Measurements from ENCODE around the gene CD164L2. TPM values are rescaled to one million over a fixed set of nuclear protein-coding genes. Genes with fewer than 3 reads are reported as not detected.

Gene CD164L2
- total RNA-seq, 2 experiments from 2014 or later, result not detected

DNA sequence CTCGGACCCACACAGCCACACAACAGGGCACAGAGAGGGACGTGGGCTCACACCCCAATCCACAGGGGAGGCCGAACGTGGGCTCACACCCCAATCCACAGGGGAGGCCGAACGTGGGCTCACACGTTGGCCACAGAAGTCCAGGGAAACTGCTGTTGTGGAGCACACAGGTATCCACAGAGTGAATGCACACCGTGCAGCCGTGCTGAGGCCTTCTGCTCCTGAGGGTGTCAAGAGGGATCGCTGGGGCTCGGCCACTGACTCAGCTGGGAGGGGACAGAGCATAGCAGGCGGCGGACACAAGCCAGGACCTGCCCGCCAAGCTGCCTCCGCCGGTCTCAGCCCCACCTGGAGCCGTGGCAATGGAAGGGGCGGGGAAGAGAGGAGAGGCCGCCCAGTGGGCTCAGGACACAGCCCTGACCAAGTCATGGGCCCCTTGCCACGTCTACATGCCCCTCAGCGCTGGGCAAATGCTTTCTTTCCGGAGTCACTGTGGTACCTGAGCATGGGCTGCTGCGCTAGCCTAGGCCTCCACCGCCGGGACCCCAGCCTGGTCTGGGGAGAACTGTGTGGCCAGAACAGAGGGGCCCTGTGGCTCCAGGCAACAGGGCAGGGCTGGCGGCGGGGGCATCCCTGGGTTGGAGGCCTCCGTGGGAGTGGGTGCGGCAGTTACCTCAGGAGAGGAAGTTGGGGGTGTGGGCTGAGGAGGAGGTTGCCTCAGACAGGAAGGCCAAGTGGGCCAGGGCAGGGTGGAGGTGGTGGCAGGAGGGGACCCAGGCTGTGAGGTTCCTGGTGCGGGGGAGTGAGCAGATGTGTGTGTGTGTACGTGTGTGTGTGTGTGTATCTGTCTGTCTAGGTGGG lies 40.1 kb downstream of the CD164L2 start:
- ATAC-seq (ENCODE audit: poor library complexity) (peak; percentile 82), DNase-seq (peak; percentile 57 to 93 (median 78))
- Mint-ChIP-seq H3K9me3 (no peaks in the 10 kb centered on the region), H3K4me1 (ENCODE audit: low read depth) (peaks cover 69% of the 10 kb centered on the region), H3K36me3 (ENCODE audit: low read depth) (peaks cover 45% of the 10 kb centered on the region), H3K27me3 (no peaks in the 10 kb centered on the region), H3K27ac (peak overlapping the region; percentile 94), H3K4me3 (peak overlapping the region; percentile 98)
- intact Hi-C loops (cut with DNase I, micrococcal nuclease), result loop anchor here (2.0 to 10.0 kb wide), 4 partner anchors 14 to 1212 kb away; partner anchors contain the start of genes TMEM222 (in 2 of the 2) and TRNAU1AP (in 1 of the 2)
- CTCF ChIA-PET, result interaction anchor here (1.2 to 3.7 kb wide), 5 partner anchors 10 to 42 kb away, joined by 3 to 30 read pairs (median 8); no protein-coding TSS in a partner anchor
- Histone ChIP-seq H3K27ac (ENCODE audit: low read depth in 1 of 2, low read length in 2 of 2) (peak overlapping the region; percentile 80 to 84), H3K27me3 (ENCODE audit: control insufficient read depth in 1 of 2, insufficient read depth in 2 of 2, low read length in 2 of 2) (no peaks in the 10 kb centered on the region), H3K36me3 (ENCODE audit: insufficient read depth, low read length) (peaks cover 32% of the 10 kb centered on the region), H3K4me3 (ENCODE audit: low read length) (peak overlapping the region; percentile 89), H3K4me1 (ENCODE audit: insufficient read depth, low read length) (peaks cover 71% of the 10 kb centered on the region), H3K9me3 (ENCODE audit: control insufficient read depth in 1 of 2, insufficient read depth in 1 of 2, low read length in 2 of 2) (no peaks in the 10 kb centered on the region)
- TF ChIP-seq, protein P1, sequence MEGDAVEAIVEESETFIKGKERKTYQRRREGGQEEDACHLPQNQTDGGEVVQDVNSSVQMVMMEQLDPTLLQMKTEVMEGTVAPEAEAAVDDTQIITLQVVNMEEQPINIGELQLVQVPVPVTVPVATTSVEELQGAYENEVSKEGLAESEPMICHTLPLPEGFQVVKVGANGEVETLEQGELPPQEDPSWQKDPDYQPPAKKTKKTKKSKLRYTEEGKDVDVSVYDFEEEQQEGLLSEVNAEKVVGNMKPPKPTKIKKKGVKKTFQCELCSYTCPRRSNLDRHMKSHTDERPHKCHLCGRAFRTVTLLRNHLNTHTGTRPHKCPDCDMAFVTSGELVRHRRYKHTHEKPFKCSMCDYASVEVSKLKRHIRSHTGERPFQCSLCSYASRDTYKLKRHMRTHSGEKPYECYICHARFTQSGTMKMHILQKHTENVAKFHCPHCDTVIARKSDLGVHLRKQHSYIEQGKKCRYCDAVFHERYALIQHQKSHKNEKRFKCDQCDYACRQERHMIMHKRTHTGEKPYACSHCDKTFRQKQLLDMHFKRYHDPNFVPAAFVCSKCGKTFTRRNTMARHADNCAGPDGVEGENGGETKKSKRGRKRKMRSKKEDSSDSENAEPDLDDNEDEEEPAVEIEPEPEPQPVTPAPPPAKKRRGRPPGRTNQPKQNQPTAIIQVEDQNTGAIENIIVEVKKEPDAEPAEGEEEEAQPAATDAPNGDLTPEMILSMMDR (IDR thresholded peaks at IDR 0.05), result no peak
- POLR2A ChIA-PET, result interaction anchor here (1.0 to 6.3 kb wide), 7 partner anchors 10 to 147 kb away, joined by 3 to 56 read pairs (median 4); partner anchors contain the start of genes TMEM222 and WASF2

DNA sequence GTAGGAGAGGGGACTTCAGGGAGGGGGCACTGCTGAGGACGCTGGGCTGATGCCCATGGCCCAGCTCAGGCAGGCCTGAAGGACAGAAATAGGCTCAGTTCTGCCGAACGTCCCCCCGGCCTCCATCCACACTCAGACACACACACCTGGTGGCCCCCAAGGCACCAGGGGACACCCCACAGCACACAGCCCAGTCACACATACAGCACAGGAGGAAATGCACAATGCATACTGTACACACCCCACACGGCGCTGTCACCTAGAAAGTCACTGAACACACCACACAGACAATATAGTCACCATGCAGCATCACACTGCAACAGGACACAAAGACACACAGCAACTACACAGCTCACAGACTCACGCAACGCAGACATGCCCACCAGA lies 40.7 kb downstream of the CD164L2 start:
- Histone ChIP-seq H3K9me3 (ENCODE audit: control insufficient read depth in 1 of 2, insufficient read depth in 1 of 2, low read length in 2 of 2) (no peaks in the 10 kb centered on the region), H3K4me1 (ENCODE audit: insufficient read depth, low read length) (peaks cover 70% of the 10 kb centered on the region), H3K4me3 (ENCODE audit: low read length) (peak overlapping the region; percentile 89), H3K36me3 (ENCODE audit: insufficient read depth, low read length) (peaks cover 31% of the 10 kb centered on the region), H3K27ac (ENCODE audit: low read depth in 1 of 2, low read length in 2 of 2) (peak overlapping the region; percentile 80 to 84), H3K27me3 (ENCODE audit: control insufficient read depth in 1 of 2, insufficient read depth in 2 of 2, low read length in 2 of 2) (no peaks in the 10 kb centered on the region)
- TF ChIP-seq, protein P1 (IDR thresholded peaks at IDR 0.05), result no peak
- intact Hi-C loops (cut with DNase I, micrococcal nuclease), result loop anchor here (2.0 to 10.0 kb wide), 4 partner anchors 14 to 1212 kb away; partner anchors contain the start of genes TMEM222 (in 2 of the 2) and TRNAU1AP (in 1 of the 2)
- Mint-ChIP-seq H3K4me1 (ENCODE audit: low read depth) (peaks cover 64% of the 10 kb centered on the region), H3K36me3 (ENCODE audit: low read depth) (peaks cover 42% of the 10 kb centered on the region), H3K27ac (peak overlapping the region; percentile 94), H3K4me3 (peak overlapping the region; percentile 98), H3K9me3 (no peaks in the 10 kb centered on the region), H3K27me3 (no peaks in the 10 kb centered on the region)
- DNase-seq, result peak in 9 of 14 experiments; percentile 26 to 66 (median 47)
- ChIA-PET POLR2A (interaction anchor here (0.6 to 6.3 kb wide), 8 partner anchors 7 to 45 kb away, joined by 3 to 56 read pairs (median 6); partner anchors contain the start of gene TMEM222), CTCF (interaction anchor here (1.0 to 3.7 kb wide), 6 partner anchors 10 to 53 kb away, joined by 3 to 30 read pairs (median 7); no protein-coding TSS in a partner anchor)
- ATAC-seq (ENCODE audit: poor library complexity), result peak; percentile 39

DNA sequence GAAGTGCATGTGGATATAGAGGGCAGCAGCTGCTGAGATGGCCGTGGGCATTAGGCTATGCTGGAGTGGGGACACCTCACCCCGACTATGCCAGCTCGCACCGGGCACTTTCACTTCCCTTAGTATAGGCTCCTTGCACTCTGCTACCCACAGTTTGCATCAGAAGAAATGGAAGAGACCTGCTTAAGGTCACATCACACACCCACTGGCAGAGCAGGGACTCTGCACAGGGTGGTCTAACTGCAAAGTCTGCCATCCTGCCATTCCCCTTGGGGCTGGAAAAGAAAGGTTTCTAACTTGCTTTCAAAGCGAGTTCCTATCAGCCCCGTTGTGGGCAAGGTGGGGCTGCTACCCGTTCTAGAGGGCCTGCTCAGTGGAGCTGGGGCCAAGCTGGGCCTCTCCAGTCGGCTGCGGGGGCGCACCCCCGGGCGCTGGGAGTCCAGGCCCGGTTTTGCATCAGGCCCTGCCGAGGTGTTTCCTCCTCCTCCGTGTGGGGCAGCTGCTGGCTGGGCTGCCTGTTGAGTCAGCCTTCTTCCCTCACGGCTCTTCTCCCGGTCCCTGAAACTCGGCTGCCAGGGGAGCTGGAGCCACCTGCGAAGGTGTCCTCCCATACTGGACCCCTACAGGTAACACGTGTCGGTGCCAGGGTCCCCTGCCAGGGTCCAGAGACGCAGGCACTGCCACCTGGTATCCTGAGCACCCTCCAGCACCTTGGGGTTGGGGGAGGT lies 41.4 kb downstream of the CD164L2 start, which contains the start of gene SYTL1:
Gene SYTL1 (plus strand): TSS at position 498 of the 728 bp plus-strand sequence. CDS start 3,313 bp downstream, outside the sequence.
- Histone ChIP-seq H3K9me3 (ENCODE audit: control insufficient read depth in 1 of 2, insufficient read depth in 1 of 2, low read length in 2 of 2) (no peaks in the 10 kb centered on the region), H3K4me3 (ENCODE audit: low read length) (peak within 1 kb of the TSS; percentile 89), H3K27ac (ENCODE audit: low read depth in 1 of 2, low read length in 2 of 2) (peak within 1 kb of the TSS; percentile 80 to 84), H3K36me3 (ENCODE audit: insufficient read depth, low read length) (peaks cover 27% of the 10 kb centered on the region), H3K4me1 (ENCODE audit: insufficient read depth, low read length) (peaks cover 63% of the 10 kb centered on the region), H3K27me3 (ENCODE audit: control insufficient read depth in 1 of 2, insufficient read depth in 2 of 2, low read length in 2 of 2) (no peaks in the 10 kb centered on the region)
- intact Hi-C loops (cut with DNase I, micrococcal nuclease), result loop anchor here (1.0 to 10.0 kb wide), 5 partner anchors 8 to 1213 kb away; partner anchors contain the start of genes TMEM222 (in 2 of the 2) and TRNAU1AP (in 1 of the 2)
- DNase-seq (peak; percentile 45 to 82 (median 59)), ATAC-seq (ENCODE audit: poor library complexity) (peak; percentile 61)
- no peaks in the 10 kb centered on the region for H3K9me3 Mint-ChIP-seq
- CTCF ChIA-PET, result interaction anchor here (1.0 to 3.7 kb wide), 7 partner anchors 9 to 53 kb away, joined by 3 to 30 read pairs (median 6); no protein-coding TSS in a partner anchor
- peak within 1 kb of the TSS; percentile 98 for H3K4me3 Mint-ChIP-seq
- no peaks in the 10 kb centered on the region for H3K27me3 Mint-ChIP-seq
- TF ChIP-seq, protein P1 (IDR thresholded peaks at IDR 0.05), result no peak
- H3K4me1 Mint-ChIP-seq (ENCODE audit: low read depth), result peaks cover 64% of the 10 kb centered on the region
- POLR2A ChIA-PET, result interaction anchor here (0.6 to 6.3 kb wide), 16 partner anchors 8 to 384 kb away, joined by 3 to 56 read pairs (median 4); partner anchors contain the start of genes FAM76A and TMEM222
- H3K27ac Mint-ChIP-seq, result peak within 1 kb of the TSS; percentile 94
- peaks cover 43% of the 10 kb centered on the region for H3K36me3 Mint-ChIP-seq (ENCODE audit: low read depth)
